ENCODE results near the gene SLC51A. TPM values are rescaled to one million over a fixed set of nuclear protein-coding genes. Genes with fewer than 3 reads are reported as not detected.

SLC51A gene
- total and polyA plus RNA-seq, 9 of the 15 experiments (the other 6 are each of a cell fraction or from before 2014, with no cell fraction given), result 0.35 to 0.38 TPM; not detected in 7

- in situ Hi-C loops (cut with MboI), result loop anchor here (25.0 kb wide), 1 partner anchor 496 kb away; the partner anchor contains the start of gene MUC20
- Histone ChIP-seq H3K79me2 (ENCODE audit: control insufficient read depth, insufficient read depth, low read length) (no peaks in the 10 kb centered on the region), H3K36me3 (ENCODE audit: control insufficient read depth, insufficient read depth, low read length) (no peaks in the 10 kb centered on the region), H3K9me1 (ENCODE audit: control insufficient read depth, insufficient read depth, low read length) (no peaks in the 10 kb centered on the region), H3K27me3 (ENCODE audit: control insufficient read depth in 2 of 2, insufficient read depth in 2 of 2, low read length in 2 of 2) (no peaks in the 10 kb centered on the region), H2AFZ (ENCODE audit: low read depth, low read length) (peak overlapping the region; percentile 99), H3K9ac (ENCODE audit: insufficient read depth in 1 of 2, low read depth in 2 of 2, low read length in 2 of 2) (peak overlapping the region; percentile 19 to 83; a peak in 3 of 4 replicates), H4K20me1 (replicated peaks; ENCODE audit: control insufficient read depth, insufficient read depth, low read length) (no peaks in the 10 kb centered on the region), H3K4me3 (peak overlapping the region; percentile 58), H3K4me2 (ENCODE audit: insufficient read depth, low read length) (peak overlapping the region; percentile 85), H3K9me3 (replicated peaks; ENCODE audit: control insufficient read depth, insufficient read depth, low read depth, low read length) (no peaks in the 10 kb centered on the region), H3K27ac (ENCODE audit: extremely low read depth, low read depth, low read length) (no peak overlapping the region), H3K4me1 (replicated peaks in 1 of 2; ENCODE audit: control insufficient read depth in 2 of 2, insufficient read depth in 2 of 2, low read length in 2 of 2) (peaks cover 15 to 43% of the 10 kb centered on the region in 2 experiments; a peak in 4 of 5 replicates)
- FAIRE-seq, result peak; percentile 61
- DNase-seq (ENCODE audit: extremely low read depth in 1 of 4, low spot score in 3 of 4), result peak; percentile 94 to 100 (median 100)
- peak; percentile 94 for ATAC-seq
- BruUV-seq (replicated peaks), result no TSS peak
- ChIA-PET CTCF (ENCODE audit: low intra/inter-chr PET ratio) (no interaction called here), POLR2A (interaction anchor here (1.2 kb wide), 1 partner anchor 158 kb away, joined by 7 read pairs; no protein-coding TSS in a partner anchor)
- WGBS (ENCODE audit: insufficient coverage, low coverage, missing lambda C conversion rate), result 1% methylated on average over 34 of the region's 49 CpGs
- intact Hi-C loops (cut with micrococcal nuclease), result no loop called here
- TF ChIP-seq MTA2 (IDR thresholded peaks at IDR 0.05; ENCODE audit: low read depth) (0 out of 2 replicates have a peak, but pooled peaks have one; percentile 9), SP1 (CRISPR knock-in tag; IDR thresholded peaks at IDR 0.05) (peak; percentile 76; the same call in 1 of the 2 replicates), TRIM25 (IDR thresholded peaks at IDR 0.05; ENCODE audit: borderline replicate concordance) (peak; percentile 92; the same call in 1 of the 2 replicates), KLF13 (tag; IDR thresholded peaks at IDR 0.05; ENCODE audit: borderline replicate concordance, low read depth) (no peak), RAD21 (CRISPR knock-in tag; conservative IDR thresholded peaks at IDR 0.05 in 1 of 2, IDR thresholded peaks at IDR 0.05 in 1 of 2) (no peak), VEZF1 (CRISPR knock-in tag; IDR thresholded peaks at IDR 0.05) (peak; percentile 81), ELK3 (CRISPR knock-in tag; IDR thresholded peaks at IDR 0.05) (no peak), ZNF668 (CRISPR knock-in tag; IDR thresholded peaks at IDR 0.05) (no peak), MTA3 (IDR thresholded peaks at IDR 0.05; ENCODE audit: borderline replicate concordance) (no peak), ZNF124 (CRISPR knock-in tag; IDR thresholded peaks at IDR 0.05) (no peak), ETV1 (tag; conservative IDR thresholded peaks at IDR 0.05; ENCODE audit: low read depth) (peak; percentile 40; the same call in 1 of the 2 replicates), ZBTB26 (CRISPR knock-in tag; IDR thresholded peaks at IDR 0.05) (0 out of 2 replicates have a peak, but pooled peaks have one; percentile 48), CCAR2 (IDR thresholded peaks at IDR 0.05; ENCODE audit: low read depth, low read length) (no peak), ARHGAP35 (IDR thresholded peaks at IDR 0.05; ENCODE audit: partially characterized antibody) (peak; percentile 60), ZNF12 (CRISPR knock-in tag; IDR thresholded peaks at IDR 0.05) (no peak)
These were observed 8.3 kb upstream of the SLC51A start for GRCh38 chr3:196207833-196208607.

Measured in K562 (cell line).